H1 (cell line): Measurements from ENCODE around the gene PTPN2.
"Not testable (repeated sequence)": the region's sequence is repeated elsewhere in the genome, so short reads cannot be mapped to it uniquely, and the experiment has no call there.

Source experiments
- CREB1 ChIP-seq: IDR thresholded peaks from 2 replicates; pipeline ENCODE4 v1.6.1; 2012; ENCODE audit warnings: inconsistent platforms
- EP300 ChIP-seq, 2 experiments: IDR thresholded peaks; 1 replicate in 1 of 2; 2 replicates in 1 of 2; pipeline ENCODE4 v1.6.1; 2011 to 2012; ENCODE audit warnings: low read depth in 2 of 2, low read length in 2 of 2, mild to moderate bottlenecking in 2 of 2, borderline replicate concordance in 1 of 2, inconsistent platforms in 1 of 2, moderate library complexity in 1 of 2
- EZH2 ChIP-seq: fragments of 200-600 bp; sonication (generic); IDR thresholded peaks from 2 replicates; pipeline ENCODE4 v1.7.1; 2012; ENCODE audit warnings: low read depth, mild to moderate bottlenecking, moderate library complexity, low read length, inconsistent platforms; ENCODE audit not compliant: severe bottlenecking
- JUN ChIP-seq: IDR thresholded peaks from 2 replicates; pipeline ENCODE4 v1.6.1; 2011; ENCODE audit warnings: low read depth, mild to moderate bottlenecking, improper control_type of control experiment, low read length
- JUND ChIP-seq: IDR thresholded peaks from 2 replicates; pipeline ENCODE4 v1.6.1; 2011; ENCODE audit warnings: mild to moderate bottlenecking, improper control_type of control experiment, low read length
- POLR2AphosphoS5 ChIP-seq: IDR thresholded peaks from 2 replicates; pipeline ENCODE4 v1.6.1; 2011; ENCODE audit warnings: low read depth, low read length
- RAD21 ChIP-seq, 2 experiments: IDR thresholded peaks in 1 of 2; conservative IDR thresholded peaks in 1 of 2; 2 replicates each; pipeline ENCODE4 v1.6.1; 2011; ENCODE audit warnings: low read depth in 2 of 2, low read length in 2 of 2, improper control_type of control experiment in 1 of 2, inconsistent platforms in 1 of 2, mild to moderate bottlenecking in 1 of 2, moderate library complexity in 1 of 2
- RNF2 ChIP-seq: fragments of 200-900, 300-1000 bp; sonication (generic); IDR thresholded peaks from 2 replicates; pipeline ENCODE4 v1.7.1; 2016; ENCODE audit warnings: borderline replicate concordance, low read depth, mild to moderate bottlenecking, antibody characterized with exemption, low read length; ENCODE audit not compliant: poor library complexity, severe bottlenecking; ENCODE audit errors: missing control alignments
- SP1 ChIP-seq: IDR thresholded peaks from 2 replicates; pipeline ENCODE4 v1.6.1; 2011; ENCODE audit warnings: low read depth, low read length

DNA sequence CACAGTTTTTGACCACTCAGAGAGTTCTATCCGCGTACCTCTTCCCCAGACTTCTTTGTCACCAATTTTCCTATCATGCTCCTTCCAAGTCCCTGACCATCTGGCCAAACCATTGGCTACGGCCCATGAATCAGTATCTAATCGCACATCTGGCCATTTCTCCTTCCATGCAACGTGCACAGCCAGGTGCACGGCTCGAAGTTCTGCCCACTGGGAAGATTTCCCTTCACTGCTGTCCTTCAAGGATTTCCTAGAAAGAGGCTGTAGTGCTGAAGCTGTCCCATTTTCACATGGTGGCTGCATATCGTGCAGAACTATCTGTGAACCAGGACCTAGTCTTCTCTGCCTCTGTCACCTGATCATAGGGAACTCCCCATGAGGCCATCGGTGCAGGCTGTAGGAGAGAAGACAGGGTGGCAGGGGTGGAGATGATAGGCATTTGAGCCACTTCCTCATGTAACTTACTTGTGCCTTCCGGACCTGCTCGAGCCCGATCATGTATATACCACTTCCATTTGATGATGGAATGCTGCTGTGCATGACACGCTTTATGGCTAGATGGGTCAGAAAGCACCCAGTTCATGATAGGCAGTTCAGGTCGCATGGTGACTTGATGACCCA, 127.3 kb downstream of the PTPN2 start:
- TF ChIP-seq SP1; POLR2AphosphoS5; CREB1; RAD21 (IDR thresholded peaks at IDR 0.05 in 1 of 2, conservative IDR thresholded peaks at IDR 0.05 in 1 of 2; ENCODE audit: low read depth in 2 of 2, low read length in 2 of 2); JUN; EP300 (IDR thresholded peaks at IDR 0.05; ENCODE audit: borderline replicate concordance in 1 of 2, low read depth in 2 of 2, low read length in 2 of 2); JUND; EZH2; RNF2: not testable (repeated sequence)
